Stimulated activated CD8-positive, alpha-beta memory T cell treated with anti-CD3 and anti-CD28 coated beads, Interleukin-4, amount 100 ng/mL, for 24 hours (primary cell): ENCODE measurements around the gene PHACTR1.
"Not testable (repeated sequence)": the region's sequence is repeated elsewhere in the genome, so short reads cannot be mapped to it uniquely, and the experiment has no call there.

Experiments used
- DNase-seq: peaks from one replicate; pipeline ENCODE4 v3.0.0-alpha.2; 2020; ENCODE audit warnings: low read depth

Gene PHACTR1

DNA sequence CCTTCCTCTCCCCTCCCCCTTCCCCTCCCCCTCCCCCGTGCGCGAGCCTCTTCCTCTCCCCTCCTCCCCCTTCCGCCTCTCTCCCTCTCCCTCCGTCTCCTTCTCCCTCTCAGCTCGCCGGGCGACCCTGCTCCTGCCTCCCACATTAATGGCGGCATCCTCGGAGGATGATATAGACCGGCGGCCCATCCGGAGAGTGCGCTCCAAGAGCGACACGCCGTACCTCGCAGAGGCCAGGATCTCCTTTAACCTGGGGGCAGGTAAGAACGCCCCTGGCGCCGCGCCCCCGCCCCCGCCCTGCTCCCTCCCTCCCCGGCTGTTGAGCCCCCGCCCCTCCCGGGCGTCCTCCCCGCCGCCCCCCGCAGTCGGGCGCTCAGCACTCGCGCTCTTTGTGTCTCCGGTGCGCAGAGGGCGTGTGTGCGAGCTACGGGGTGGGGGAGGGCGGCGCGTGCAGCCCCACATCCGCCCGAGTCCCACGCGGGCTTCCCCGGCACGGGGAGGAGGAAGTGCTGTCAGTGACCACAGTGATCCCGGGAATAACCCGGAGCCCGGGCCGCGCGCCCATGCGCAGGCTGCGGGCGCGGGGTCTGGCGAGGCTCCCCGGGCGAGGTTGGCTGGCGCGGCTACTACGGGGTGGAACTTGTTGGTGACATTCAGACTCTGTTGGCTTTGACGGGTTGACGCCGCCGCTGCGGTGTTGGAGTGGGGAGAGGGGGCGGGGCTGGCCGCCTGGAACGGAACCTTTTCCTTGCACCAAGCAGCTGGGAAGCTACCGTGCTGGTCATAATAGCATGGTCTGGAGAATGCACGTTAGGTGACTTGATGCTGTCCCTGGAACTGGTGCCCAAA, 33.2 kb downstream of the PHACTR1 start:
- no peak for DNase-seq

DNA sequence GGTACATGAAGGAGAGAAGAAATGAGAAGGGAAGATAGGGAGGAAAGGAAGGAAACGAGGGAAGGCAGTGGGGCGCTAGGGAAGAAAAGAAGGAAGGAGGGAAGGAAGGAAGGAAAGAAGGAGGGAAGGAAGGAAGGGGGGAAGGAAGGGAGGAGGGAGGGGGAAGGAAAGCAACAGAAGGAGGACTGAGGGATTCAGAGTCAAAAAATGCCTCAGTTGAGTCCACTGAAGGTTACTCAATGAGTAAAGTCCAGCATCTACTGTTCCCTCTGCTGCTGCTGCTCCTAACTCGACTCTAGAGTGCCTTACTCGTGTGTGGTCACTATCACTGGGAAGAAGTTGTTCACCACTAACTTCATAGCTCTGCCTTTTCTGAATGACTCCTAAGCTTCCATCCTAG, 33.8 kb downstream of the PHACTR1 start:
- DNase-seq = no peak

DNA sequence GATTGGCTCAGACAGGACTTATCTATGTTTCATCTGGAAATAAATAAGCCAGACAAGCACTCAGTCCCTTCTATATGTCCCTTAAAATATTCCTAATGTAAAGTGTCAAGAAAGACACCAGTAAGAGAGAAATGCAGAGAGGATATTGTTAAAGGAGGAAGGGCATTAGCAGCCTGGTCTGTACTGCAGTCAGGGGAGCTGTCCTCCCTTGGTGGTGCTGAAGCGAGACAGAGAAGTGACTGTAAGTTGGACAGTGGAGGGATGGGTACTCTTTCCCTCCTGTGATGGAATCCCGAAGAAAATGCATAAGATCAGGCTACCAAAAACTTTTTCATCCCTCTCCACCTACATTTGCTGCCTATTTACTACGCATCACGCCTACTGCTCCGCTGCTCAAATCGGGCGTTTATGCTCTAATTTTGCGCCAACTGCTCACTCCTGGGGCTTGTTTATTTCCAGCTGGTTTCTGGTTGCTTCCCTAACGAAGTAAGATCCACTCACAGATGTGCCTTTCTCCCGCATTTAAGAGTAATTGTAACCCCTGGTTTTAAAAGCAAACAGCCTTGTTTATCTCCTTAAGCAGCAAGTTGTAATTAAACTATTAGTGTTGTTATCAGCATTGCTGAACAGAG, 35.2 kb downstream of the PHACTR1 start:
- DNase-seq = peak; percentile 3

DNA sequence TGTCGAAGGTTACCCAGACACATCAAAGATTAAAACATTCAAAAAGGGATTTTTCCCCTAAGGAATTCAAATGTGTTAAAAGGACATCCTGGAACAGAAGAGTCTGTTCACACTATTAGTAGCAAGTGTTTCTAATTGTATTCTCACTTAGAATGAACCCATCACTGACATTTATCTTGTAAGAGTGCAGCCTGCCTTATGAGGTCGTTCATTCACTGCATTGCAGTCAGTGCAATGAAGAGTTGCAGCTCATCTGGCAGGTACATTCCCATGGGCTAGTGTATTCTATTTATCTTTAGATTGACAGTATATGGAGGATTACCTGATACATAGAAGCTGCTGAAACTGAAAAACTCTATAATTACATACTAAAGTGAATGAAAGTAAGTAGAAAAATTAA, 36.5 kb downstream of the PHACTR1 start:
- DNase-seq = no peak

DNA sequence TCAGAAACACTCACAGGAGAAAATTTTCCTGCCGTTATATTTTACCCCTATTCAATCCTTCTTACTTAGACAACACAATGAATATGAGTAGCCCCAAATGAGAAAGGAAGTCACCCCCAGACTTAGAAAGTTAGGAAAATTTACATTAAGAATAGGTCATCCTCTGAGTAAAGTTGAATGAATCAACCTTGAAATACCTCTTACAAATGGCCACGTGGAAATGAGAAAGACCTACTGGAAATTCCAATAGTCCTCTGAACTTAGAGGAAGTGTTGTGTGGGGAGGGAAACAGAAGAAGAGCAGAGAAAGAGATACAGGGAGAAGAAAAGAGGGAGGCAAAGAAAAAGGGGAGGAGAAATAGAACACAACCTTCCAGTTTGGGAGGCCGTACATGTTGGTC, 43.7 kb downstream of the PHACTR1 start:
- no peak for DNase-seq

DNA sequence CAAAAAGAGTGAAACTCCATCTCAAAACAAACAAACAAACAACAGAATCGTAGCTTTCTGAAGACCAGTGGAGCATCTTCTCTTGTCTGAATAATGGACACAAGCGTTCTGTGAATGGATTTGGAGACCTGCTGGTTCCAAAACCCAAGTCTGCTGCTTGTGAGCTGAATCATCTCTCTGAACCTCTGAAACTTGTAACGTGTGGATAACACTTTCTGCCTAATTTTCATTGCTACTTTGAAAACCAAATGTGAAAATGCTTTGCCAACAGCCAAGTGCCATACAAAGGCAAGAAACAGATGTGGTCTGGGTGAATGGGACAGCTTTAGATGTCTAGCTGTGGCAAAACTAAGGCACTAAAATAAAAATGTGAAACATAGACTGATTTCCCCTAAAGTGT, 44.3 kb downstream of the PHACTR1 start:
- no peak for DNase-seq

DNA sequence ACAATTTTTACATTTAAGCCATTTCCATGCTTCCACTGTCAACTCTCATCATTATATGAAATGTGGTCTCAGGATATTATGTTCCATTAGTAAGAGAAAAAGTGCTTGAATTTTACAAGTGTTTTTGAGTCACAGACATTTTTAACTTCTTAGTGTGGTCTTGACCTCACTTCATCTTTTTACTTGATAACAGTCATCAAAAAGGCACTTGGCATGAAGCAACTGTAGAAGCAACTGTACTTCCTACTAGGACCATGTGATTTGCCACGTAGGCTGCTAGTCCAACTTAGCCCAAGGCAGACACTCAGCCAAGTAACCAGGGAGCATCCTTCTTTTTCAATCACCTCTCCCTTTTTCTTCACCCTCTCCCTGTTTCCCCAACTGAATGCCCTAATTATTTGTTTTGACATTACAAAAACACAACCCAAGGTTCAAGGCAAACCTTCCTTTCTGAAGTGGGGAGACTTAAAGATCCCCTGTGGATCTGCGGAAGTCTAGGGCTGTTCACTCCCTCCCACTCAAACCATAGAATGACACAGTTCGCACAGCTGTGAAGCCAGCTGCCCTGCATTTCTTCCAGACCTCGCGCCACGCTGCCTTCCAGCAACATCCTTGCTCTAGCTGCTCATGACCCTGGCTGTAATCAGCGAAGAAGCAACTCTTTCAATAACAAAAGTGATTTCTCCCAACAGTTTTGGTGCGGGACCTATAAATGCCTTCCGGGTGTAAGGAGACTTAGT, 45.0 kb downstream of the PHACTR1 start:
- DNase-seq = no peak

DNA sequence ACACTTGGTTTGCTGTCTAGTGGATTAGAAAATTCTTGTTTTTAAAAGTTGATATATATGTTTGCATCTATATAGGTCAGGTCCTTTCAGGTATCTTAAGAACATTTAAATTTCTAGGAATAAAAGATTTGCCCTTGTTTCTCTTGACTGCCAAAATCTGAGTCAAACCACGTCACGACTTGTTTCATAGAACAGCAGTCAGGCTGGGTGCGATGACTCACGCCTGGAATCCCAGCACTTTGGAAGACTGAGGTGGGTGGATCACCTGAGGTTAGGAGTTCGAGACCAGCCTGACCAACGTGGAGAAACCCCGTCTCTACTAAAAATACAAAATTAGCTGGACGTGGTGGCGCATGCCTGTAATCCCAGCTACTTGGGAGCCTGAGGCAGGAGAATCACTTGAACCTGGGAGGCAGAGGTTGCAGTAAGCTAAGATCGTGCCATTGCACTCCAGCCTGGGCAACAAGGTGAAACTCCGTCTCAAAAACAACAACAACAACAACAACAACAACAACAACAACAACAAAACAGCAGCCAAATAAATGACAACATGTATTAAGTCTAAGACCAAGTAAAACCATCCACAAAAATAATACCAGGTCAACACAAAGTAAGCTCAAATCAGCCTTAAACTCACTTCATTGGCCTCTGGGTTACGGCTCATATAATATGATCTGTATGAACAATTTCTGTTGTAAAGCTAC, 46.3 kb downstream of the PHACTR1 start:
- DNase-seq = not testable (repeated sequence)

DNA sequence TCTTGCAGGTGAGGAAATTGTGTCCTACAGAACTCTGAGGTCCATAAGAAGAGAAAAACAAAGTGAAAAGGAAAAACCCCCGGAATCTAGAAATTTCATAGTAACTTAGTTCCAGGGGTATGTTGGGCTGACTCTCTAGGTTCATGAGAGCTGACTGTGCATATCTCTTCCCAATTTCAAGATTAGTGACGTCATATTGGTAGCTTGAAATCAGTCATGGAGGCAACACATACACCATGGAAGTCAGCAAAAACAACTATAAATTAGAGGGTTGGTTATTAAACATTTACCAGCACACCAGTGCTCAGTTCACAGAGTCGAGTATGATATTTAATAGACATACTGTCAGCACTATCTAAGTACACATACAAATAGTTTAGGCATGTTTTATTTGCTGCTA, 49.8 kb downstream of the PHACTR1 start:
- no peak for DNase-seq

DNA sequence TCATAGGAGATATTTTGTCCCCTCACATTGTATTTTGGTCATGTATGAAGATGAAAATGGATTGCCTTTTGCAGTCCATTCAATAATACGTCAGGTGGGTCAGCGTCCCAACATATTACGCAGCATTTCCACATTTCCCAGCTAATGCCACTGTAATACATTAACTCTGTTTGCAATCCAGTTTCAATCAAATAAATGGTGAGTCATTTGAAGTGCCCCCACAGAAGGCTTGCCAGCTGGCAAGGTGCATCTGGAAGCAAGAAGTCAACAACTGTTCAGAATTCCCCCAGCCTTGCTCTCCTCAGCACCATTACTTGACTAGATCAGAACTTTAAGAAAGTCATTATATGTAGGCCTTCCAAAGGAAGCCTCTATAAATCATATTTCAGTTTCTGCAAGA, 50.4 kb downstream of the PHACTR1 start:
- no peak for DNase-seq

DNA sequence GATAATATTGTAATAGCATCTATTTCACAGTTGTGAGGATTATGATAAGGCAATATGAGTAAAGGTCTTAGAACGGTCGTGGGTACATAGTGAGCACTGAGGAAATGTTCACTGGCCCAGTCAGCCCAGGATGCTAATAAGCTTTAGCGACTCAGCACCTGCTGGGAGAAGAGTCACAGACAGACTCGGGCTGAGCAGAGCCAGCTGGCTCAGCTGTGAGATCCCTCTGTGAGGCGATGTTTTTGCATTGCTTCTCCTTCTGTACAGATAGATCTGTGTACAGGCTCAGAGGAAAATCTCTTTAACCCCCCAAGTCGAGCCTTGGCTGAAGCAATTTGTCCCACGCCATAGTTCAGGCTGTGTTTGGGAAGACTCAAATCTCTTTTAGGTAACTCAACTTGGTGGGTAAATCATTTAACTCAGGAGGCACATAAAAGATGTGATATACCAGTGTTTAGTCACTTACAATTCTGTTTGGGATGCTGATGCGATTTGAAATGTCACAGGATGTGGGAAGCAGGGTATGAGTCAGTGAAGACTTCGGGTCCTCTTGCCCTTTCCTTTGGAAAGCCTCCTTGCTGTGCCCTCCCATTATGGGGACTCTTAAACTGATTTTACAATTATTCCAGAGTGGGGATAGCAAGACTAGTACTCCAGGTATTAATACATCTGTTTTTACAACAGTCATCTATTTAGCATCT, 53.1 kb downstream of the PHACTR1 start:
- DNase-seq = no peak

DNA sequence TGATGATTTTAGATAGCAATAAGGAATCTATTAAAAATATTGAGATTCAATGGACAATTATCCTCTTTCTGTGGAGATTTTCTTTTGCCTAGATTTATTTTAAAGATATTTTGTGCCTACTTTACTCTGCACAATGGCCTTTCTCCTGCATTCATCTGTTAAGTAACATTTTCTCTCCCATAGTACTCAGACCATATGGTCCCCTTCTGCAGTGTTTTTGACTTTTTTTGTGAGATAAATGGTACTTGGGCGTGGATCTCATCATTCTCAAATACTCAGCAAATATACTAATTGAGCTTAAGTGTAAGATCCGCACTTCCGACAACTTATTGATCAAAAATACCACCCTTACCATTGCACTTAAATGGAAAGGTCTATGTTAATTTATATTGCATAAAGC, 55.8 kb downstream of the PHACTR1 start:
- DNase-seq = no peak

DNA sequence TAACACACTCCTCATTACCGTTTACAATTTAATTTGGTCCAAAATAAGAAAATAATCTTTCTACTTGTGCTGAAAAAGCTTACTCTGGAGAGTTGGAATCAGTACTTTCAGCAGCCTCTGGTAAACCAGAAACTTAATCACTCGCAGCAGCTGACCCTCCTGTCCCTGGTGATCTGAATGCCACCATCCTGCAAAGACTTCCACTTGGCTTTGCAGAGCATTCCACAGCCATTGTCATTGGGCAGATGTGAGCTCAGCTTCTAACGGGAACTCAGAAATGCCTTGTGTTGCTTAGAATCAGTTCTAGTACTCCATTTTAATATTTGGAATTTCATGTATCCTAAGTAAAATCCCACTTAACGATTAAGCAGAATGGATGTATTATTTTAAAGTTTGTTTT, 59.7 kb downstream of the PHACTR1 start:
- no peak for DNase-seq

DNA sequence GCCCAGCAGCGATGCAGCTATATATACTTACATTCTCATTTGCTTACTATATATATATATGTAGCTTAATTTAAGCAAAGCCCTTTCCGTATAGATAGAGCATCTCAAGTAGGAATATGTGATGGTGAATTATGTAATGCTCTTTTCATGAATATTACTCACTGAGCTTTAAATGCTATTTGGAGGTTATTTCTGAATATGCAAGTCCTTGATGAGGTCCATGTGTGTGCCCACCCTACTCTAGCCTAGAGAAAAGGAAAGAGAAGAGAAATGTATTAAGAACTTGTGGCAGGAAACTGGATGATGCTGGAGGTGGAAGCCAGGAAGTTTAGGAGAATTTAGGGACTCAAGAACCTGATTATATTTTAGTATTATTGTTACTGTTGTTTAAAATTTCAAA, 63.2 kb downstream of the PHACTR1 start:
- DNase-seq = no peak

DNA sequence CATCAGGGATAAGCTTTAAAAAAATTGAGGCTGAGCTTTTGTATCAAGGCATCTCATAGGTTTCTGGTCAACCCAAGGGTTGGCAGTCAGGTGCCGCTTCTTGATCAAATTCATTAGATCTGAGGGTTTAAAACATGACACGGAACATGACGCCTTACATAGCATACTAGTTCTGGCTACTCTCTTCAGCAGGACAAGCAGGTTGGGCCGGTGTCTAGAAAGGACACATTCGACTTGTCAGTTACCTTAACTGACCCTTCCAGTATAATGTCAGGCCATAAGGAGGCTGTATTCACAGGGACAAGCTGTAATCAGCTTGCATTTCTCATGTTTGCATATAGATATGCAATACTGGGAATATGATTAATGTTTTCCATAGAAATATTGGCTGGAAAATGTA, 65.6 kb downstream of the PHACTR1 start:
- no peak for DNase-seq

DNA sequence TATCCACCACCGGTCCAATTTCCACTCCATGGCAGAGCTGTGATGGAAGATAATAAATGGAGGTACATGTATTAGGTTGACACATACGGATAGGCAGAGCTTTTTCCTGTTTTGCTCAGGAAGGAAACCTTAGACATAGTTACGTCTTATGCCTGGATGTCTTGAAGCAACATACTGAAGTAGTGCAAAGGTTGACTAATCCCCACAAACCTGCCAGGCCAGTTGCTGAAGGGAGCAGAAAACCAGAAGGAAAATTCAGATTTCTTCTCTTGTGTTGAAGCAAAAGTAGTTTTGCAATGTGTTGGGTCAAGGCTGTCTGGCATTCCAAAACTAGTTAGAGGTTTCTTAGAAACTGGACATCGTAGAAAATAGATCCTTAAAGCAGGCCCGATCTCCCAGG, 68.7 kb downstream of the PHACTR1 start:
- no peak for DNase-seq

DNA sequence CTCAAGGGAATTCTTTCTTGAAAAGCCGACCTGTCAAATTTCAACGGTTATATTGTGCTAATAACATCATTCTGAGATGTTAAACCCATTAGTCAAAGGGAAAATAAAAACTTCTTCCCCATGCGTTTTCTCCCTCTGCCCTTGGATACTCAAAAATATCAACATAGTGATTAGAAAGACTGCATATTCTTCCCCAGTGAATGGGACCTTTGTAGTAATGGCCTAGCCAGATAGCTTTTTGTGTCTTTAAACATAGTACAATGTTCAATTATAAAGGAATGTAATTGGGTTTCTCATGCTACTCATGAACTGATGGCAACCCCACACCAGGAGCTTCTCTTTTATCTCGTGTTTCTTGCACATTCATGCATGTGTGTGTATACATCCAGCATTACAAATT, 69.4 kb downstream of the PHACTR1 start:
- DNase-seq = no peak

DNA sequence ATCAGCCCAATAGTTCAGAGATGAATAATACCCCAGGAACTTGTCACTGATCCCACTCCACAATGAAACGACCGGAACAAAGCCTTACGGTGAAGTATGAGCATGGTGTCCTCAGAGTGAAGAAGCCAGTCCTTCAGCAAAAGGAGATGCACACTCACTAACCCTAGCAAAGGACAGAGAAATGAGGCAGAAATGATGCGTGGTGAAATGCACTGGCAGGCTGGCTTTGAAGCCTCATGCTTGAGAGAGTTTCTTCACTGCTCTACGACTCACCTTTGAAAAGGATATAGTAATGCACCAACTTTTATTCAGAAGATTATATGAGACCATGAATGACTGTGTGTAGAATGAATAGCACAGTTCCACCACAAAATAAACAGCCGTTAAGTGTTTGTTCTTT, 74.8 kb downstream of the PHACTR1 start:
- DNase-seq = no peak

DNA sequence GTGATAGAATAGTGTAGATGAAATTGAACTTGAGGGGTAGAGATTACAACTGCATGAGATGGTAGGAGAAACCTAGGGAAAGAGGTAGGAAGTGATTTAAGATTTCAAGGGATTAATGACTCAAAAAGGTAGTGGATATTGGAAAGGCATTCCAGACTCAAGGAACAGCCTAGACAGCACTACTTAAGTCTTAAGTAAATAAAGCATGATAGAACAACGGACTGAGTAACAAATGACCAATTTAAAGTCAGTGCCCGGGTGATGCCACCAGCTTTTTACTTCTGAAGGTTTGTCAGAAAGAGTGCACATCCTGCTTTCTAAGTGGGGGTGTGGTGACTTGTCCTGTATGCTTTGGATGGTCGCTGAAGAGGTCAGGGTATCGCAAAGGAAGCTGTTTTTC, 81.8 kb downstream of the PHACTR1 start:
- DNase-seq = no peak

DNA sequence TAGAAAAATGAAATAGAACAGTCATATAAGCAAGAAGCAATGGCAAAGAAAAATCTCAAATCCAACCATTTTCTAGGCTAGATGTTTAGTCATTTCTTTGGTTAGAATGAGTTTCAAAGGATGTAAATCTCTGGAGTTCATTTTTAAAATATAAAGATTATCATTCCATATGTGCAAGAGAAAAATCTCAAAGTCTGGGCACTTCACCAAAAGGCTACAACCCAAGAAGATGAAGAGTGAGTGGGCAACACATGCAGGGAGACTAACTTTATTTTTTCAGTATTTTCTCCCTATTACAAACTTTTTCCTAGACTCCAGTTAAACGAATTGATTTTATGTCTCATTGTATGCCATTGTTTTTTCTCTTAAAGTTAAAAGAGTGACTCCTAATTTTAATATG, 83.6 kb downstream of the PHACTR1 start:
- DNase-seq = no peak

DNA sequence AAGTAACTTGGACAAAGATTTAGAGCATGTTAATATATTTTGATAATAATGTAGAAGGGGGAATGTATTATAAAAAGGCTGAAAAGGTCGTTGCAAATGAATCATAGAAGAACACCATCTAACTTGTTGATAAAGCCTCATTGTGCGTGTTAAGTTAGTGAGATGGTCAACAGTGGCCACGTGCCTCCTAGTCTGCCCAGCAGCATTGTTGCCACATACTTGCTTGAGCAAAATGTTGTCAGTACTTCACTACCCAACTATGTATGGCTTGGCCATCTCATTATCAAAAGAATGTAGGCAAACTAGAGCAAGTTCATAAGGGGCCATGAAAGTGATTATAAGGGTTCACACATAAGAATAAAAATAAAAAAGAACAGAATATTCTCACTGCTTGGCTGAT, 84.6 kb downstream of the PHACTR1 start:
- DNase-seq = no peak

DNA sequence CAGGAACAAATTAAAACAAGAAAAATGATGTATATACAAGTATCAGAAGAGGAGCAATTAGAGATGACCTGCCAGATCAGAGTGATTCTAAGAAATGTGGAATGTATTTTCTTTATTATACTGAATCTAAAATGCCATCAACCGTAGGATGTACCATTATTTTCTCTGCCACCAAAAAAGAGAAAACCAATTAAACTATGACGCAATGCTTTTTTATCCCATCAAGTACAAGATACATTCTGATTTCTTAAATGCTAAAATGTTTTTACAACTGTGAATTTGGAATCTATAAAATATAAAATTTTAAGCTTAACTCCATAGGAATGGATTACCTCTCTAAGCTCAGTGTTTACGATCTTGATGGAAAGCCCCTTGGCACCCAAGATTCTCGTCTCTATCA, 85.9 kb downstream of the PHACTR1 start:
- no peak for DNase-seq
